CD4-positive, alpha-beta T cell (primary cell): Measurements from ENCODE around the gene ANXA4. TPM values are rescaled to one million over a fixed set of nuclear protein-coding genes. Genes with fewer than 3 reads are reported as not detected.

Experiments
- ATAC-seq: fragments of 200-7000 bp; cut with Tn5 transposase; one replicate; pipeline ENCODE4 v1.10.0; 2022; ENCODE audit warnings: mild to moderate bottlenecking; ENCODE audit not compliant: poor library complexity
- CTCF ChIA-PET: fragments of 350-600 bp; sonication (Branson Sonifier 250); formaldehyde crosslinking; loops from one replicate; lab custom pipeline; 2021; ENCODE audit warnings: antibody characterized with exemption, inconsistent platforms; lab: Charles Lee
- POLR2A ChIA-PET: fragments of 350-600 bp; sonication (Branson Sonifier 250); formaldehyde crosslinking; loops from one replicate; lab custom pipeline; 2021; ENCODE audit warnings: antibody characterized with exemption, inconsistent platforms; lab: Charles Lee
- DNase-seq, 14 experiments: peaks; one replicate each; pipeline ENCODE4 v3.0.0-alpha.2; 2013 to 2020; ENCODE audit warnings: mixed read lengths in 2 of 14
- H3K27ac ChIP-seq, 2 donors: one replicate each; pipeline versions ENCODE4 v1.5.1 to v1.7.0; 2013; ENCODE audit warnings: low read length in 2 of 2, low read depth in 1 of 2, mild to moderate bottlenecking in 1 of 2
- H3K27me3 ChIP-seq, 2 experiments: 1 replicate in 1 of 2; 2 replicates in 1 of 2; pipeline versions ENCODE4 v1.6.1 to v1.7.0; 2013; ENCODE audit warnings: low read length in 2 of 2, control low read depth in 1 of 2, mild to moderate bottlenecking in 1 of 2, moderate library complexity in 1 of 2; ENCODE audit not compliant: insufficient read depth in 2 of 2, control insufficient read depth in 1 of 2
- H3K36me3 ChIP-seq: one replicate; pipeline ENCODE4 v1.6.1; 2013; ENCODE audit warnings: low read length, control low read depth; ENCODE audit not compliant: insufficient read depth
- H3K4me1 ChIP-seq: one replicate; pipeline ENCODE4 v1.6.1; 2013; ENCODE audit warnings: low read length, control low read depth; ENCODE audit not compliant: insufficient read depth
- H3K4me3 ChIP-seq: one replicate; pipeline ENCODE4 v1.5.1; 2013; ENCODE audit warnings: mild to moderate bottlenecking, low read length, moderate library complexity
- H3K9me3 ChIP-seq, 2 experiments: 1 replicate in 1 of 2; 2 replicates in 1 of 2; pipeline versions ENCODE4 v1.6.1 to v1.7.0; 2013; ENCODE audit warnings: low read length in 2 of 2, mild to moderate bottlenecking in 2 of 2, control low read depth in 1 of 2, moderate library complexity in 1 of 2; ENCODE audit not compliant: control insufficient read depth in 1 of 2, insufficient read depth in 1 of 2
- H3K27ac Mint-ChIP-seq: one replicate; pipeline ENCODE4 v1.8.0; 2020; ENCODE audit warnings: mixed read lengths
- H3K27me3 Mint-ChIP-seq: one replicate; pipeline ENCODE4 v1.8.0; 2021; ENCODE audit warnings: mixed read lengths
- H3K36me3 Mint-ChIP-seq: one replicate; pipeline ENCODE4 v1.8.0; 2021; ENCODE audit warnings: low read depth, mixed read lengths
- H3K4me1 Mint-ChIP-seq: one replicate; pipeline ENCODE4 v1.8.0; 2021; ENCODE audit warnings: low read depth, mixed read lengths
- H3K4me3 Mint-ChIP-seq: one replicate; pipeline ENCODE4 v1.8.0; 2020; ENCODE audit warnings: mild to moderate bottlenecking, mixed read lengths
- H3K9me3 Mint-ChIP-seq: one replicate; pipeline ENCODE4 v1.8.0; 2020; ENCODE audit warnings: mixed read lengths
- CTCF ChIP-seq: fragments of 200-600 bp; IDR thresholded peaks from one replicate; pipeline ENCODE4 v1.8.0; 2022; ENCODE audit warnings: antibody characterized with exemption, mild to moderate bottlenecking
- intact Hi-C, 2 experiments: fragments of 100-400 bp; cut with DNase I in 1 of 2; cut with micrococcal nuclease in 1 of 2; formaldehyde crosslinking; loops; one replicate each; pipeline versions ENCODE4 v1.15.1 to v1.9.0; 2023 to 2025; cut with DNase I, micrococcal nuclease
- polyA plus RNA-seq, 2 donors: library from polyadenylated mRNA; unstranded; fragments of 120-200 nt; gene quantifications; one replicate each; pipeline ENCODE4 v1.2.1, GENCODE V29; 2013
- total RNA-seq, 174 experiments: library from RNA in 2 of 174; stranded (reverse) in 2 of 174; gene quantifications; one replicate each; pipeline ENCODE4 v1.2.3 and lab custom pipeline; 2021 to 2026

The ANXA4 gene
- total RNA-seq (1 to 10 TPM; 4.0 to 5.3 TPM), total RNA-seq (lab: John Stamatoyannopoulos, UW) (2.0 to 28.6 (median 11.6) reads per million in 172 experiments)
- polyA plus RNA-seq (2013, experiment 1 of 2), result 17.1 TPM
- 18.7 TPM for polyA plus RNA-seq (2013, experiment 2 of 2)

GRCh38 chr2:69741575-69742321 lies at the start of gene ANXA4:
TSS of gene ANXA4 (plus strand) at chr2:69742134. CDS start at chr2:69781566, 39,432 bp downstream.
- POLR2A ChIA-PET, result interaction anchor here (0.6 to 1.4 kb wide), 6 partner anchors 10 to 552 kb away, joined by 3 to 5 read pairs (median 4); partner anchors contain the start of gene SNRPG
- no peaks in the 10 kb centered on the region for H3K27me3 Mint-ChIP-seq
- no peaks in the 10 kb centered on the region for H3K9me3 Mint-ChIP-seq
- ATAC-seq (peak; percentile 90), DNase-seq (peak in 13 of 14 experiments; percentile 23 to 81 (median 50))
- peak within 1 kb of the TSS; percentile 98 for H3K4me3 Mint-ChIP-seq
- no peak for TF ChIP-seq CTCF
- CTCF ChIA-PET, result interaction anchor here (1.7 kb wide), 1 partner anchor 75 kb away, joined by 9 read pairs; no protein-coding TSS in a partner anchor
- H3K4me3 ChIP-seq, result peak within 1 kb of the TSS; percentile 78
- H3K4me1 ChIP-seq, result peaks cover 22% of the 10 kb centered on the region
- no peaks in the 10 kb centered on the region for H3K27me3 ChIP-seq
- no peak within 1 kb of the TSS for H3K27ac ChIP-seq
- H3K36me3 ChIP-seq, result no peaks in the 10 kb centered on the region
- peaks cover 15% of the 10 kb centered on the region for H3K4me1 Mint-ChIP-seq
- no peaks in the 10 kb centered on the region for H3K9me3 ChIP-seq
- H3K27ac Mint-ChIP-seq, result peak within 1 kb of the TSS; percentile 57
- H3K36me3 Mint-ChIP-seq, result peaks cover 4% of the 10 kb centered on the region
- intact Hi-C loops, result no loop called here

GRCh38 chr2:69692424-69692823 lies 49.5 kb upstream of the ANXA4 start:
- Mint-ChIP-seq H3K36me3 (no peaks in the 10 kb centered on the region), H3K27me3 (no peaks in the 10 kb centered on the region), H3K27ac (peak overlapping the region; percentile 90), H3K4me1 (peaks cover 97% of the 10 kb centered on the region), H3K9me3 (peaks cover 2% of the 10 kb centered on the region), H3K4me3 (peak overlapping the region; percentile 40)
- Histone ChIP-seq H3K27ac (peak overlapping the region; percentile 67 to 77), H3K4me3 (no peak overlapping the region), H3K4me1 (peaks cover 75% of the 10 kb centered on the region), H3K9me3 (no peaks in the 10 kb centered on the region), H3K27me3 (no peaks in the 10 kb centered on the region), H3K36me3 (no peaks in the 10 kb centered on the region)
- no peak for DNase-seq
- intact Hi-C loops, result loop anchor here in 1 of 2 experiments (2.0 kb wide), 1 partner anchor 22 kb away; no protein-coding TSS in a partner anchor
- ChIA-PET CTCF (interaction anchor here (1.0 kb wide), 1 partner anchor 15 kb away, joined by 3 read pairs; no protein-coding TSS in a partner anchor), POLR2A (interaction anchor here (1.1 to 6.8 kb wide), 5 partner anchors 9 to 136 kb away, joined by 3 to 214 read pairs (median 18); partner anchors contain the start of gene AAK1)
- no peak for ATAC-seq
- TF ChIP-seq CTCF, result no peak

- peaks cover 83% of the 10 kb centered on the region for H3K4me1 ChIP-seq
- no peak for TF ChIP-seq CTCF
- Mint-ChIP-seq H3K27ac (peak overlapping the region; percentile 90), H3K27me3 (no peaks in the 10 kb centered on the region), H3K4me3 (peak overlapping the region; percentile 55), H3K36me3 (no peaks in the 10 kb centered on the region), H3K4me1 (peaks cover 97% of the 10 kb centered on the region), H3K9me3 (peaks cover 2% of the 10 kb centered on the region)
- no peaks in the 10 kb centered on the region for H3K36me3 ChIP-seq
- intact Hi-C loops, result loop anchor here in 1 of 2 experiments (2.0 kb wide), 1 partner anchor 22 kb away; no protein-coding TSS in a partner anchor
- no peaks in the 10 kb centered on the region for H3K9me3 ChIP-seq
- peak; percentile 67 for ATAC-seq
- peak overlapping the region; percentile 19 for H3K4me3 ChIP-seq
- H3K27ac ChIP-seq, result peak overlapping the region; percentile 67 to 77
- CTCF ChIA-PET, result interaction anchor here (0.9 to 1.3 kb wide), 3 partner anchors 18 to 128 kb away, joined by 3 to 7 read pairs (median 3); partner anchors contain the start of gene AAK1
- H3K27me3 ChIP-seq, result no peaks in the 10 kb centered on the region
- POLR2A ChIA-PET, result interaction anchor here (0.7 to 6.8 kb wide), 8 partner anchors 10 to 600 kb away, joined by 3 to 214 read pairs (median 4); partner anchors contain the start of genes AAK1, NFU1 and SNRPG
- peak in 12 of 14 experiments; percentile 8 to 79 (median 24) for DNase-seq
Observed at GRCh38 chr2:69693059-69693774, 48.7 kb upstream of the ANXA4 start.
